Measurements from ENCODE around the gene ESRRA.

DNA sequence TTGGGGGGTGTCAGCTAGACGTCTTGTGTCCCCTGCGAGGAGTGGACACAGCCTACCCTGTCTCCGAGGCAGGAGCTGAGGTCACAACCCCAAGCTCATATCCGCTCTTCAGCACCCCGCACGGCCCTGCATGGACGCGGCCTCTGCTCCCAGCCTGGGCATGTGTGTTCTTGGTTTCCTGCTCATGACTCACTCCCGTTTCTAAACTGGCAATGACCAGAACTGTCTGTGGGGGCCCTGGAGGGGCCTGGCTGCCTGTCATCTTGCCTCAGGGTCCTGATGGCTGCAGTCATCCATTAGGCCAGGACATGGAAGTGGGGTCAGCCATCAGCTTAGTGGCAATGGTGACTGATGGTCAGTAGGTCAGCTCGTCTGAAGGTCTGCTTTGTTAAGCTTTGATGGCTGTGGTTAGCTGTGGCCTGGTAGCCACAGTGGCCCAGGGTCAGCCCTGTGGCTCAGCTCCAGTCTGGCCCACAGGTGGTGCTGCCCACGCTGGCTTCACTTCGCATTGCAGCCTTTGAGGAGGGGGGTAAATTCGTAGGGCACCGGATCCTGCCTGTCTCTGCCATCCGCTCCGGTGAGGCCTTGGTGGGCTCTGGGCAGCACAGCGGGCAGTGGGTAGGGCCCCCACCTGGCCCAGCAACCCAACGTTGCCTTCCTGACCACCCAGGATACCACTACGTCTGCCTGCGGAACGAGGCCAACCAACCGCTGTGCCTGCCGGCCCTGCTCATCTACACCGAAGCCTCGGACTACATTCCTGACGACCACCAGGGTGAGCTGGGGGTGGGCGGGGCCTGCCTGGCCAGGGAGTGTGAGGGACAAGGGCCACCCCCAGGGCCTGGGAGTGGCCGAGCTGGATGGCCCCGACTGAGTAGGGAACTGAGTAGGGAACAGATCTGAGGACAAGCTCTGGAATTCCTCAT lies 42.0 kb upstream of the ESRRA start:
- TF ChIP-seq EZH2 (IDR thresholded peaks at IDR 0.05; ENCODE audit: insufficient read depth, poor library complexity, severe bottlenecking) (no peak), EZH2phosphoT487 (IDR thresholded peaks at IDR 0.05; ENCODE audit: insufficient read depth, low read depth) (no peak)

Data from GM23248 (cell line).